Stomach (tissue), 4 donors: ENCODE results near the gene EDC3.

Experiments used
- CTCF ChIP-seq, 7 experiments: fragments of 450-650 bp in 4 of 7; fragments of 200-600 bp in 3 of 7; sonication (generic) in 3 of 7; IDR thresholded peaks; one replicate each; pipeline ENCODE4 v1.5.1; 2016 to 2019; ENCODE audit warnings: antibody characterized with exemption in 7 of 7, control low read depth in 2 of 7, mild to moderate bottlenecking in 1 of 7
- EP300 ChIP-seq: sonication (generic); formaldehyde crosslinking; IDR thresholded peaks from one replicate; pipeline ENCODE4 v1.6.1; 2017; ENCODE audit warnings: antibody characterized with exemption
- POLR2A ChIP-seq, 4 donors: fragments of 450-650 bp; IDR thresholded peaks; one replicate each; pipeline ENCODE4 v1.6.1; 2016; ENCODE audit warnings: antibody characterized with exemption in 4 of 4, control low read depth in 2 of 4, mild to moderate bottlenecking in 1 of 4, moderate library complexity in 1 of 4
- POLR2AphosphoS5 ChIP-seq, 3 donors: sonication (generic); formaldehyde crosslinking; IDR thresholded peaks; one replicate each; pipeline ENCODE4 v1.6.1; 2016; ENCODE audit warnings: antibody characterized with exemption in 3 of 3

- TF ChIP-seq POLR2AphosphoS5 (IDR thresholded peaks at IDR 0.05) (no peak), EP300 (no peak), CTCF (IDR thresholded peaks at IDR 0.05) (no peak), POLR2A (IDR thresholded peaks at IDR 0.05) (no peak)
Observed at GRCh38 chr15:74592222-74592621, 103.6 kb downstream of the EDC3 start.
